Ishikawa (cell line): ENCODE data around the gene PPP4R2.

Experiments used
- CEBPB ChIP-seq: IDR thresholded peaks from 2 replicates; pipeline ENCODE4 v1.6.1; 2012
- CREB1 ChIP-seq: IDR thresholded peaks from 2 replicates; pipeline ENCODE4 v1.6.1; 2012; ENCODE audit warnings: low read depth
- EGR1 ChIP-seq: IDR thresholded peaks from 2 replicates; pipeline ENCODE4 v1.6.1; 2012
- EP300 ChIP-seq: IDR thresholded peaks from 2 replicates; pipeline ENCODE4 v1.6.1; 2012; ENCODE audit warnings: borderline replicate concordance
- FOXM1 ChIP-seq: IDR thresholded peaks from 2 replicates; pipeline ENCODE4 v1.6.1; 2012; ENCODE audit warnings: low read depth, borderline replicate concordance
- NFIC ChIP-seq: IDR thresholded peaks from 2 replicates; pipeline ENCODE4 v1.6.1; 2012
- RAD21 ChIP-seq: IDR thresholded peaks from 2 replicates; pipeline ENCODE4 v1.6.1; 2012; ENCODE audit warnings: low read depth
- TAF1 ChIP-seq: IDR thresholded peaks from 2 replicates; pipeline ENCODE4 v1.6.1; 2012; ENCODE audit warnings: low read depth, mild to moderate bottlenecking
- TCF12 ChIP-seq: IDR thresholded peaks from 2 replicates; pipeline ENCODE4 v1.6.1; 2012; ENCODE audit warnings: low read depth
- TEAD4 ChIP-seq: IDR thresholded peaks from 2 replicates; pipeline ENCODE4 v1.6.1; 2012
- YY1 ChIP-seq: IDR thresholded peaks from 2 replicates; pipeline ENCODE4 v1.6.1; 2012; ENCODE audit warnings: low read depth
- ZBTB7A ChIP-seq: IDR thresholded peaks from 2 replicates; pipeline ENCODE4 v1.6.1; 2012; ENCODE audit warnings: low read depth
- TF ChIP-seq, protein P1 (sequence below): IDR thresholded peaks from 2 replicates; pipeline ENCODE4 v1.6.1; 2012; ENCODE audit warnings: low read depth, mild to moderate bottlenecking
- TF ChIP-seq, protein P2 (sequence below): IDR thresholded peaks from 2 replicates; pipeline ENCODE4 v1.6.1; 2012
- TF ChIP-seq, protein P3 (sequence below): IDR thresholded peaks from 2 replicates; pipeline ENCODE4 v1.6.1; 2012

The PPP4R2 gene

DNA sequence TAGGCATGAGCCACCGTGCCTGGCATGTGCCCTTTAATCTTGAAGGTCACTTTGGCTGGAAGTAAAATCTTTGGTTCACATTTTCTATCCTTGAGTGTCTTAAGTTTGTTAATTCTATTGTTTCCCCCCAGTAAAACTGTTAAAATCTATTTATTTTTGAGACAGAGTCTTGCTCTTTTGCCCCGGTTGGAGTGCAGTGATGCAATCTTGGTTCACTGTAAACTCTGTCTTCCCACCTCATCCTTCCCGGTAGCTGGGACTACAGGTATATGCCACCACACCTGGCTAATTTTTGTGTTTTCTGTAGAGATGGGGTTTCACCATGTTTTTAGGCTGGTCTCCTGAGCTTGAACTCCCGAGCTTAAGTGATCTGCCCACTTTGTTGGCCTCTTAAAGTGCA lies 7.7 kb downstream of the PPP4R2 start:
- TF ChIP-seq YY1 (no peak), CREB1 (no peak), CEBPB (no peak), TEAD4 (no peak), EP300 (no peak), NFIC (no peak), TCF12 (no peak), FOXM1 (no peak), TAF1 (no peak), EGR1 (no peak), RAD21 (no peak), ZBTB7A (no peak)
- TF ChIP-seq, protein P1, sequence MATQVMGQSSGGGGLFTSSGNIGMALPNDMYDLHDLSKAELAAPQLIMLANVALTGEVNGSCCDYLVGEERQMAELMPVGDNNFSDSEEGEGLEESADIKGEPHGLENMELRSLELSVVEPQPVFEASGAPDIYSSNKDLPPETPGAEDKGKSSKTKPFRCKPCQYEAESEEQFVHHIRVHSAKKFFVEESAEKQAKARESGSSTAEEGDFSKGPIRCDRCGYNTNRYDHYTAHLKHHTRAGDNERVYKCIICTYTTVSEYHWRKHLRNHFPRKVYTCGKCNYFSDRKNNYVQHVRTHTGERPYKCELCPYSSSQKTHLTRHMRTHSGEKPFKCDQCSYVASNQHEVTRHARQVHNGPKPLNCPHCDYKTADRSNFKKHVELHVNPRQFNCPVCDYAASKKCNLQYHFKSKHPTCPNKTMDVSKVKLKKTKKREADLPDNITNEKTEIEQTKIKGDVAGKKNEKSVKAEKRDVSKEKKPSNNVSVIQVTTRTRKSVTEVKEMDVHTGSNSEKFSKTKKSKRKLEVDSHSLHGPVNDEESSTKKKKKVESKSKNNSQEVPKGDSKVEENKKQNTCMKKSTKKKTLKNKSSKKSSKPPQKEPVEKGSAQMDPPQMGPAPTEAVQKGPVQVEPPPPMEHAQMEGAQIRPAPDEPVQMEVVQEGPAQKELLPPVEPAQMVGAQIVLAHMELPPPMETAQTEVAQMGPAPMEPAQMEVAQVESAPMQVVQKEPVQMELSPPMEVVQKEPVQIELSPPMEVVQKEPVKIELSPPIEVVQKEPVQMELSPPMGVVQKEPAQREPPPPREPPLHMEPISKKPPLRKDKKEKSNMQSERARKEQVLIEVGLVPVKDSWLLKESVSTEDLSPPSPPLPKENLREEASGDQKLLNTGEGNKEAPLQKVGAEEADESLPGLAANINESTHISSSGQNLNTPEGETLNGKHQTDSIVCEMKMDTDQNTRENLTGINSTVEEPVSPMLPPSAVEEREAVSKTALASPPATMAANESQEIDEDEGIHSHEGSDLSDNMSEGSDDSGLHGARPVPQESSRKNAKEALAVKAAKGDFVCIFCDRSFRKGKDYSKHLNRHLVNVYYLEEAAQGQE, result no peak
- TF ChIP-seq, protein P2, sequence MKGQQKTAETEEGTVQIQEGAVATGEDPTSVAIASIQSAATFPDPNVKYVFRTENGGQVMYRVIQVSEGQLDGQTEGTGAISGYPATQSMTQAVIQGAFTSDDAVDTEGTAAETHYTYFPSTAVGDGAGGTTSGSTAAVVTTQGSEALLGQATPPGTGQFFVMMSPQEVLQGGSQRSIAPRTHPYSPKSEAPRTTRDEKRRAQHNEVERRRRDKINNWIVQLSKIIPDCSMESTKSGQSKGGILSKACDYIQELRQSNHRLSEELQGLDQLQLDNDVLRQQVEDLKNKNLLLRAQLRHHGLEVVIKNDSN, result no peak
- TF ChIP-seq, protein P3, sequence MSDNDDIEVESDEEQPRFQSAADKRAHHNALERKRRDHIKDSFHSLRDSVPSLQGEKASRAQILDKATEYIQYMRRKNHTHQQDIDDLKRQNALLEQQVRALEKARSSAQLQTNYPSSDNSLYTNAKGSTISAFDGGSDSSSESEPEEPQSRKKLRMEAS, result no peak

DNA sequence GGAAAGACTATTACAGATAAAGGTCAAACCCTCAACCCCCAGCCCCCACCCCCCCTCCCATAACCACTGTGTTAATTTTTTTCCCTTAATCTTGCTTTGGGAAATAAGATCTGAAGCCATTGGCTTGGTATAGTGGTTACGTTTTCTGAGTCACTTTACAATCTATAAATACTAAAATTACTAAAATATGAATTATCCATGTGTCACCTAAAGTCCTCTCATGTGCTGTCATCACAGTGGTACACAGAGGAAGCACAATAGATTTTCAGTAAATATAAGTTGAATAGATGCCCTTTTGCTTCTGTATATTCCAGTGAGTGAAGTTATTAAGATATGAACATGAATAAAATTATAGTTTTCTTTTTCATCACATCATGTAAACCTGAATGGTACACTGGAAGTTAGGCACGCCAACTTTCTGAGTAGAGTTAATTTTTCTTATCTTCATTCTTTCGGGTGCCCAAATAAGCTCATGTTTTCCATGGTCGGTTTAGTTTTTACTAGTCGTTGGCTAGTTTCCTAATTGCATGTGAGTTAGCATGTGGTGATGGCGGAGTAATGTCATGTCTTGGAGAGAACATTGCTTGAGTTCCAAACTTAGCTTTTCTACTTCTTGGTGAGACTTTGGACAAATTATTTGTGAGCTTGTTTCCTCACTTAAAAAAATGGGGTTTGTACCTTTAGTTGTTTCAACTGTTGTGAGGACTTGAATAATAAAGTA lies 11.5 kb downstream of the PPP4R2 start:
- TF ChIP-seq RAD21, result no peak
- TF ChIP-seq ZBTB7A, result no peak
- no peak for TF ChIP-seq YY1
- no peak for TF ChIP-seq FOXM1
- TF ChIP-seq, protein P1, result no peak
- TF ChIP-seq EP300, result no peak
- TF ChIP-seq, protein P3, result no peak
- no peak for TF ChIP-seq TAF1
- no peak for TF ChIP-seq CREB1
- TF ChIP-seq EGR1, result no peak
- TF ChIP-seq TCF12, result no peak
- TF ChIP-seq, protein P2, result no peak

DNA sequence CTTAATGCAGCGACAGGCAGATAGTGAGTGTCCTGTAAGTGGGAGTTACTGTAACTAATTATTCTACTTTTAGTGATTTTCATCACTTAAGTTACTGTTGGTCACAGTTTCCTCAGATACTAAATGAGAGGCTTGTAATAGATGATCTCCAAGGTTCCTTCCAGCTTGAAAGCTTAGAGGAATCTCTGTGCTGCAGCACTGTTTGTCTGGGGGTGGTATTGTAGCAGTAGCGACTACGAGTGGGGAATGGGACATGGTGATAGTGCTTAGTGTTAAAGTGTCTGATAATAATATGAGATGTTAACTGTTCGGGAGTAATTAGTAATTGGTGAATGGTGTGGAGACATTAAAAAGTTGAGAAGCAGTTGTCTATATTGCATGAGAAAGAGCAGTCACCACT lies 12.4 kb downstream of the PPP4R2 start:
- TF ChIP-seq, protein P1, result no peak
- TF ChIP-seq TCF12, result no peak
- TF ChIP-seq CEBPB, result no peak
- TF ChIP-seq NFIC, result no peak
- TF ChIP-seq, protein P3, result no peak
- no peak for TF ChIP-seq CREB1

DNA sequence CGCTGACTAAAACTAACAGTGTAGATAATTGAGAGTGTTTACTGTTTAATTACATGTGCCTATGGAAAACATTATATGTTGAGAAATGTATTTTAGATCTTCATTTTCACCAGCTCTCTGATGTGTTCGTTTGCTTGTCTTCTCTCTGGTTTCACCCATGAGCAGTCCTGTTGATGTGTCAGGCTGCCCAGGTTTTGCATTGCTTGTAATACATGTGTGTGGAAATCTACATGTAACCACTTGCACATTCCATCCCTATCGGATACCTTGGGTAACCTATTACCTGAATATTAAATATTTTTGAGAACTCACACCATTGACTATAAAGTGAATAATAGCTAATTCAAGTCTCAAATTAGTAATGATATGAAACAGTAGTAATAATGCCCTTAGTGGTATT lies 13.1 kb downstream of the PPP4R2 start:
- TF ChIP-seq TAF1 (no peak), ZBTB7A (no peak), YY1 (no peak), NFIC (no peak), TCF12 (no peak), CEBPB (no peak), FOXM1 (no peak), TEAD4 (no peak)
- TF ChIP-seq, protein P3, result no peak
- TF ChIP-seq, protein P2, result no peak
